ENCODE results near the gene CD6. TPM values are rescaled to one million over a fixed set of nuclear protein-coding genes. Genes with fewer than 3 reads are reported as not detected.

CD6 gene
- total and polyA plus RNA-seq, 10 of the 15 experiments (the other 5 are each of a cell fraction or from before 2014, with no cell fraction given) = 0.37 to 17.6 (median 6.2) TPM

GRCh38 chr11:60927061-60927592 lies 44.4 kb upstream of the CD6 start:
- in situ Hi-C loops (cut with MboI) = no loop called here
- CTCF ChIA-PET = interaction anchor here (0.8 to 2.0 kb wide), 3 partner anchors 13 to 261 kb away, joined by 3 to 5 read pairs (median 3); partner anchors contain the start of gene TMEM109
- Histone ChIP-seq H3K27ac (ENCODE audit: control insufficient read depth, insufficient read depth) (no peak overlapping the region), H3K79me2 (ENCODE audit: control insufficient read depth, insufficient read depth, low read length) (no peaks in the 10 kb centered on the region), H3K36me3 (ENCODE audit: control insufficient read depth in 2 of 2, insufficient read depth in 2 of 2, low read length in 1 of 2) (peaks cover 0 to 4% of the 10 kb centered on the region in 2 experiments; a peak in 3 of 4 replicates), H3K9ac (ENCODE audit: control insufficient read depth, insufficient read depth, low read length) (no peak overlapping the region), H4K20me1 (ENCODE audit: control insufficient read depth, insufficient read depth) (no peaks in the 10 kb centered on the region), H3K9me3 (replicated peaks; ENCODE audit: control insufficient read depth, insufficient read depth, low read length) (no peaks in the 10 kb centered on the region), H3K4me2 (ENCODE audit: control insufficient read depth, insufficient read depth) (no peak overlapping the region), H3K4me1 (ENCODE audit: control insufficient read depth, insufficient read depth, low read length) (peaks cover 29% of the 10 kb centered on the region), H3K27me3 (replicated peaks in 1 of 2; ENCODE audit: control insufficient read depth in 2 of 2, insufficient read depth in 2 of 2, low read length in 1 of 2) (no peaks in the 10 kb centered on the region), H3K4me3 (no peak overlapping the region), H2AFZ (ENCODE audit: control insufficient read depth, low read depth, low read length) (no peak overlapping the region)
- SMC1A ChIA-PET (ENCODE audit: uncharacterized antibody, unreplicated experiment) = interaction anchor here (0.8 to 2.3 kb wide), 2 partner anchors 11 to 21 kb away, joined by 3 to 10 read pairs; no protein-coding TSS in a partner anchor
- POLR2A ChIA-PET = interaction anchor here (1.4 kb wide), 1 partner anchor 10 kb away, joined by 3 read pairs; no protein-coding TSS in a partner anchor
- ATAC-seq (no peak), DNase-seq (ENCODE audit: low read depth, low spot score) (no peak), FAIRE-seq (no peak)
- 59% methylated on average over 8 of the region's 8 CpGs for WGBS (ENCODE audit: insufficient coverage, insufficient replicate concordance, low lambda C conversion rate, missing lambda C conversion rate)
- no peak for TF ChIP-seq ZSCAN29 (IDR thresholded peaks at IDR 0.05)
- no peak for TF ChIP-seq SMARCA5 (IDR thresholded peaks at IDR 0.05)
- no peak for TF ChIP-seq CREB1 (IDR thresholded peaks at IDR 0.05; ENCODE audit: low read depth)
- TF ChIP-seq, protein P1, sequence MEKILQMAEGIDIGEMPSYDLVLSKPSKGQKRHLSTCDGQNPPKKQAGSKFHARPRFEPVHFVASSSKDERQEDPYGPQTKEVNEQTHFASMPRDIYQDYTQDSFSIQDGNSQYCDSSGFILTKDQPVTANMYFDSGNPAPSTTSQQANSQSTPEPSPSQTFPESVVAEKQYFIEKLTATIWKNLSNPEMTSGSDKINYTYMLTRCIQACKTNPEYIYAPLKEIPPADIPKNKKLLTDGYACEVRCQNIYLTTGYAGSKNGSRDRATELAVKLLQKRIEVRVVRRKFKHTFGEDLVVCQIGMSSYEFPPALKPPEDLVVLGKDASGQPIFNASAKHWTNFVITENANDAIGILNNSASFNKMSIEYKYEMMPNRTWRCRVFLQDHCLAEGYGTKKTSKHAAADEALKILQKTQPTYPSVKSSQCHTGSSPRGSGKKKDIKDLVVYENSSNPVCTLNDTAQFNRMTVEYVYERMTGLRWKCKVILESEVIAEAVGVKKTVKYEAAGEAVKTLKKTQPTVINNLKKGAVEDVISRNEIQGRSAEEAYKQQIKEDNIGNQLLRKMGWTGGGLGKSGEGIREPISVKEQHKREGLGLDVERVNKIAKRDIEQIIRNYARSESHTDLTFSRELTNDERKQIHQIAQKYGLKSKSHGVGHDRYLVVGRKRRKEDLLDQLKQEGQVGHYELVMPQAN (conservative IDR thresholded peaks at IDR 0.05) = no peak
- no peak for TF ChIP-seq MAX (IDR thresholded peaks at IDR 0.05; ENCODE audit: low read depth, low read length)
- no peak for TF ChIP-seq EP300 (IDR thresholded peaks at IDR 0.05; ENCODE audit: borderline replicate concordance in 1 of 2, control insufficient read depth in 1 of 2, low read depth in 2 of 2, low read length in 2 of 2)
- TF ChIP-seq ZBTB11 (CRISPR knock-in tag; IDR thresholded peaks at IDR 0.05) = no peak
- no peak for TF ChIP-seq CHD1 (IDR thresholded peaks at IDR 0.05; ENCODE audit: low read depth, low read length)
- TF ChIP-seq KDM1A (IDR thresholded peaks at IDR 0.05; ENCODE audit: borderline replicate concordance) = no peak
- no peak for TF ChIP-seq ZNF217 (IDR thresholded peaks at IDR 0.05)
- TF ChIP-seq ZNF274 (IDR thresholded peaks at IDR 0.05; ENCODE audit: insufficient read depth, insufficient read length) = no peak
- no peak for TF ChIP-seq FOXM1 (IDR thresholded peaks at IDR 0.05; ENCODE audit: low read depth, low read length)
- no peak for TF ChIP-seq POU2F2 (IDR thresholded peaks at IDR 0.05; ENCODE audit: borderline replicate concordance, low read depth, low read length)
- TF ChIP-seq BACH1 (IDR thresholded peaks at IDR 0.05; ENCODE audit: borderline replicate concordance) = no peak
- no peak for TF ChIP-seq NR2F1 (conservative IDR thresholded peaks at IDR 0.05)
- TF ChIP-seq NR2C2 (IDR thresholded peaks at IDR 0.05; ENCODE audit: borderline replicate concordance, control insufficient read depth, insufficient read length, low read depth) = no peak
- no peak for TF ChIP-seq ETV6 (conservative IDR thresholded peaks at IDR 0.05 in 1 of 2, IDR thresholded peaks at IDR 0.05 in 1 of 2; ENCODE audit: borderline replicate concordance in 1 of 2, low read depth in 1 of 2)
- RAD21 ChIA-PET (ENCODE audit: unreplicated experiment) = no interaction called here
- intact Hi-C loops (cut with micrococcal nuclease; ENCODE audit: unreplicated experiment) = no loop called here
- no TSS peak for BruUV-seq (replicated peaks)
